DND-41 (cell line): ENCODE results near the gene PRIM2.
A peak's percentile ranks its signal among the peaks of the same experiment; 100 is the strongest.

Experiments used
- EZH2 ChIP-seq: IDR thresholded peaks from 3 replicates; pipeline ENCODE4 v1.6.1; 2012; ENCODE audit warnings: borderline replicate concordance, low read depth, mild to moderate bottlenecking, moderate library complexity, low read length, inconsistent platforms; ENCODE audit not compliant: severe bottlenecking
- TF ChIP-seq, protein P1 (sequence below): IDR thresholded peaks from 2 replicates; pipeline ENCODE4 v1.5.1; 2012; ENCODE audit warnings: borderline replicate concordance, low read length, moderate library complexity, mild to moderate bottlenecking; ENCODE audit not compliant: poor library complexity, severe bottlenecking; ENCODE audit errors: extremely low read depth

DNA sequence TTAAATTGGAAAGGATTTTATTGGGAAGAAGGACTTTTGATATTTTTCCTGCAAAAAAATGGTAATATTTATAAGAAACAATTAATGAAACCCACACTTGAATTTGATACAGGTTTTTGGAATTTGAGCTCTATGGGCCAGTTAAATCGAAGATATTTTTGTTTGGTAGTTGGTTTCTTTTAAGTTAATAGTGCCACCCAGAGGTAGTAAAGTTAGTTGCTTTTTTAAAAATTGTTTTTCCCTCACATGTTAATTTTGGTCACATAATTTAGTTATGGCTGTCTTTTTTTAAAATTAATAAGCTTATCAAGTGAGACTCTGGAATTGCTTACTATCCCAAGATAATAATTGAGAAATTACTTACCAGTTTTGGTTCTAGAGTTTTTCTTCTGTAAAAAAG lies 7.1 kb downstream of the PRIM2 start:
- no peak for TF ChIP-seq EZH2
- TF ChIP-seq, protein P1, sequence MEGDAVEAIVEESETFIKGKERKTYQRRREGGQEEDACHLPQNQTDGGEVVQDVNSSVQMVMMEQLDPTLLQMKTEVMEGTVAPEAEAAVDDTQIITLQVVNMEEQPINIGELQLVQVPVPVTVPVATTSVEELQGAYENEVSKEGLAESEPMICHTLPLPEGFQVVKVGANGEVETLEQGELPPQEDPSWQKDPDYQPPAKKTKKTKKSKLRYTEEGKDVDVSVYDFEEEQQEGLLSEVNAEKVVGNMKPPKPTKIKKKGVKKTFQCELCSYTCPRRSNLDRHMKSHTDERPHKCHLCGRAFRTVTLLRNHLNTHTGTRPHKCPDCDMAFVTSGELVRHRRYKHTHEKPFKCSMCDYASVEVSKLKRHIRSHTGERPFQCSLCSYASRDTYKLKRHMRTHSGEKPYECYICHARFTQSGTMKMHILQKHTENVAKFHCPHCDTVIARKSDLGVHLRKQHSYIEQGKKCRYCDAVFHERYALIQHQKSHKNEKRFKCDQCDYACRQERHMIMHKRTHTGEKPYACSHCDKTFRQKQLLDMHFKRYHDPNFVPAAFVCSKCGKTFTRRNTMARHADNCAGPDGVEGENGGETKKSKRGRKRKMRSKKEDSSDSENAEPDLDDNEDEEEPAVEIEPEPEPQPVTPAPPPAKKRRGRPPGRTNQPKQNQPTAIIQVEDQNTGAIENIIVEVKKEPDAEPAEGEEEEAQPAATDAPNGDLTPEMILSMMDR: peak; percentile 50
